GM19372 (cell line): ENCODE data around the gene CCDC90B.

Source experiments
- ATAC-seq: cut with Tn5 transposase; IDR thresholded peaks from one replicate; pipeline ENCODE4 v1.9.1; 2021; ENCODE audit warnings: mild to moderate bottlenecking, low read depth, moderate library complexity; ENCODE audit not compliant: unreplicated experiment

CCDC90B gene

GRCh38 chr11:83249445-83249844, 36.7 kb downstream of the CCDC90B start:
- ATAC-seq: no peak

GRCh38 chr11:83241291-83241946, 44.7 kb downstream of the CCDC90B start:
- peak; percentile 87 for ATAC-seq

DNA sequence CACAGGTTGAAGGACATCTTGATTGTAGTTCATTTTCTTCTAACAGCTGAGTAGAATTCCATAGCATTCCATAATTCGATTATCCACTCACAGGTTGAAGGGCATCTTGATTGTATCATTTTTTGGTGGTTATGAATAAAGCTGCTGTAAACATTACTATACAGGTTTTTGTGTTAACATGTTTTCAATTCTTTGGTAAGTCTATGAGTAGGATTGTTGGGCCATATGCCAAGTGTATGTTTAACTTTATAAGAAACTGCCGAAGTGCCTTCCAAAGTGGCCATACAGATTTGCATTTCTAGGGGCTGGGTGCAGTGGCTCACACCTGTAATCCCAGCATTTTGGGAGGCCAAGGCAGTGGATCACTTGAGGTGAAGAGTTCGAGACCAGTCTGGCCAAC, 48.1 kb downstream of the CCDC90B start:
- ATAC-seq: no peak

GRCh38 chr11:83235825-83236224, 50.3 kb downstream of the CCDC90B start:
- ATAC-seq: no peak

DNA sequence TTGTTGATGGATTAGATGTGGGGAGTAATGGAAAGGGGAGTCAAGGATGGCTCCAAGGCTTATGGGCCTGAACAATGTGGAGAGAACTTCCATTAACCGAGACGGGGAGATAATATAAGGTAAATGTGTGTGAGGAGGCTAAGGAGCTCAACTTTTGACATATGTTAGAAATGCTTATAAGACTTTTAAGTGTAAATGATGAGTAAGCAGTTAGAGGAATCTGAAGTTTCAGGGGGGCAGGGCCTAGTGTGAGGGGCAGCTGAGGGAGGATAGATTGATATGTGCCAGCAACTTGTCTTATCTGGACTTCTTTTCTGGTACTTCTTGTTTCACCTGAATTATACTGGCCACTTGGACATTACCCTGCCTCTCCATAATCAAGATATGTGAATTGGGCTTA, 62.7 kb downstream of the CCDC90B start:
- ATAC-seq: no peak

- no peak for ATAC-seq
Measured at GRCh38 chr11:83222499-83222898, 63.7 kb downstream of the CCDC90B start.

DNA sequence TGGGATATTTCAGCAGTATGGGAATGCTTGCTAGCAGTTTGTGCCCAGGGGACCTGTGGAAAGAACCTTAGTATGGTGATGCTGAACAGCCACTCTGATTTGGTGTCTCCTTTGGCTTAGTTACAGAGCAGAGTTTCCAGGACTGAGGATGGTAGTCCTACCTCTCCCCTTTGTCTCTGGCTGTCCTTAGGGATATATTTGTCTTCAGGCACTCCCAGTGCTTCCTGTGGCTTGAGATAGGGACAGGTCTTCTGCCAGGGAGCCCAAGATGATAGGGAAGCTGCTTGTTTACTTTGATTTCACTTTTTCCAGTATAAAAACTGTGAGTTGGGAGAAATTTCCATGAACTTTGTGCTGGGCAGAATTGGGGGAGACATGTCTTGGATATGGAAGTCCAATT, 64.5 kb downstream of the CCDC90B start:
- no peak for ATAC-seq

DNA sequence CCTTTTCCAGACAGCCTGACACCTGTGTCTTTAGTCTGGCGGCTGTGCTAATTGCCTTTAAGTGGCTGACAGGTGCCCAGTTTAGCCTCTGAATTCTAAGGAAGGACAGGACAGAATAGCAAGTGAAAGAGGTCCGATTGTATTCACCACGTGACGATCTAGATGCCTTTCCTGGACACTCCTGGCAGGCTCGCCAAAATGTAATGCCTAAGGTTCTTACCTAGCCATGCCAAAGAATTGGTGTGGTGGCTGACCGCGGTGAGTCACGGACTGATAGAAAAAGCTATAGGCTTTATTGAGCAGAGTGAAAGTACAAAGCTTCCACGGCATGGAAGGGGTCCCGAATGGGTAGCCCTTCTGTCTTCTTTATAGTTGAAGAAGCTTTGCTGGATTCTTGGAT, 65.9 kb downstream of the CCDC90B start:
- ATAC-seq: no peak

- no peak for ATAC-seq
Measured at GRCh38 chr11:83219095-83219494, 67.1 kb downstream of the CCDC90B start.
